ENCODE data around the gene HSPB7. TPM values are rescaled to one million over a fixed set of nuclear protein-coding genes. Genes with fewer than 3 reads are reported as not detected.

The HSPB7 gene
- total and polyA plus RNA-seq, 2 of the 8 experiments (the other 6 are each of a cell fraction or from before 2014, with no cell fraction given): not detected

DNA sequence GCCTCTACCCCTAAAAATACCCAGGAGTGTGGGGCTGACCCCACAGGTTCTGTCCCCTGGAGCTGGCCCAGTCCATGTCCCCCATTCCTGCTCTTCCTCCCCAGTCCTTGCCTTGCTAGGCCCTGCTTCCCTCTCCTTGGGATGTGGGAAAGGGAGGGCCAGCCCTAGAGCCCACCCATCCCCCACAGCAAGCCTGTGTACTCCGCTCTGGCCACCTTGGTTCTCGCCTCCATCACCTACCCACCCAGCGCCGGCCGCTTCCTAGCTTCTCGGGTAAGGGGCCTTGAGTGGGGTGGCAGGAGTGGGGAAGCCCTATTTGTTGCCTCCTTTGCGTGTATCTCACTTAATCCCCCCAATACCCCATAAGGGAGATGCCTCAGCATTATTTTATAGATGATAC lies 32.5 kb upstream of the HSPB7 start (continued):
- TF ChIP-seq BACH1 (IDR thresholded peaks at IDR 0.05; ENCODE audit: low read length) (no peak), POLR2AphosphoS5 (IDR thresholded peaks at IDR 0.05; ENCODE audit: low read depth, low read length) (no peak), NANOG (IDR thresholded peaks at IDR 0.05; ENCODE audit: insufficient read depth, low read depth, low read length, poor library complexity, severe bottlenecking) (no peak), ASH2L (IDR thresholded peaks at IDR 0.05; ENCODE audit: low read length) (no peak), SIRT6 (IDR thresholded peaks at IDR 0.05; ENCODE audit: low read length) (no peak), SIN3A (conservative IDR thresholded peaks at IDR 0.05 in 1 of 2, IDR thresholded peaks at IDR 0.05 in 1 of 2; ENCODE audit: low read depth in 1 of 2, low read length in 2 of 2) (no peak)
